NCI-H187 (cell line): ENCODE data around the gene IPO9.

Source experiments
- DNase-seq, 2 experiments: peaks; one replicate each; lab custom pipeline; 2025; lab: John Stamatoyannopoulos, UW

Gene IPO9

GRCh38 chr1:201828820-201829774 is at the start of gene IPO9:
IPO9 (plus strand) TSS chr1:201829157; CDS start chr1:201829210, 53 bp downstream.
- DNase-seq, result peak; percentile 77 to 81

- DNase-seq, result no peak
These were observed 49.5 kb upstream of the IPO9 start for GRCh38 chr1:201779351-201779880.

GRCh38 chr1:201780952-201781351 is 48.0 kb upstream of the IPO9 start:
- no peak for DNase-seq

- no peak for DNase-seq
These were observed 47.5 kb upstream of the IPO9 start for GRCh38 chr1:201781437-201781836.

- DNase-seq, result no peak
These were observed 46.6 kb upstream of the IPO9 start for GRCh38 chr1:201782353-201782752.

- DNase-seq, result no peak
These were observed 45.9 kb upstream of the IPO9 start for GRCh38 chr1:201783058-201783457.

GRCh38 chr1:201783572-201783971 is 45.4 kb upstream of the IPO9 start:
- DNase-seq, result no peak

GRCh38 chr1:201785291-201785690 is 43.7 kb upstream of the IPO9 start:
- DNase-seq, result no peak

GRCh38 chr1:201786824-201787223 is 42.1 kb upstream of the IPO9 start:
- DNase-seq, result no peak

- DNase-seq, result no peak
These were observed 40.7 kb upstream of the IPO9 start for GRCh38 chr1:201788296-201788695.

GRCh38 chr1:201789245-201789644 is 39.7 kb upstream of the IPO9 start:
- no peak for DNase-seq

GRCh38 chr1:201790261-201790660 is 38.7 kb upstream of the IPO9 start:
- DNase-seq, result no peak

- DNase-seq, result no peak
These were observed 37.7 kb upstream of the IPO9 start for GRCh38 chr1:201791051-201791778.

GRCh38 chr1:201791779-201792173 is 37.2 kb upstream of the IPO9 start:
- DNase-seq, result no peak

- peak in 1 of 2 experiments; percentile 32 for DNase-seq
These were observed 36.2 kb upstream of the IPO9 start for GRCh38 chr1:201792534-201793305.

- no peak for DNase-seq
These were observed 35.5 kb upstream of the IPO9 start for GRCh38 chr1:201793306-201793925.

GRCh38 chr1:201795066-201795465 is 33.9 kb upstream of the IPO9 start:
- DNase-seq, result no peak

- DNase-seq, result no peak
These were observed 28.7 kb upstream of the IPO9 start for GRCh38 chr1:201800246-201800645.

- no peak for DNase-seq
These were observed 22.2 kb upstream of the IPO9 start for GRCh38 chr1:201806801-201807200.

- DNase-seq, result no peak
These were observed 20.9 kb upstream of the IPO9 start for GRCh38 chr1:201807958-201808632.

- no peak for DNase-seq
These were observed 20.3 kb upstream of the IPO9 start for GRCh38 chr1:201808633-201808990.
